Inflammatory macrophage treated with lipopolysaccharide for 1 hour (primary cell): ENCODE results near the gene N4BP3.

Experiments
- DNase-seq, 2 donors: peaks; one replicate each; pipeline ENCODE4 v3.0.0-alpha.2; 2020 to 2022

The N4BP3 gene

DNA sequence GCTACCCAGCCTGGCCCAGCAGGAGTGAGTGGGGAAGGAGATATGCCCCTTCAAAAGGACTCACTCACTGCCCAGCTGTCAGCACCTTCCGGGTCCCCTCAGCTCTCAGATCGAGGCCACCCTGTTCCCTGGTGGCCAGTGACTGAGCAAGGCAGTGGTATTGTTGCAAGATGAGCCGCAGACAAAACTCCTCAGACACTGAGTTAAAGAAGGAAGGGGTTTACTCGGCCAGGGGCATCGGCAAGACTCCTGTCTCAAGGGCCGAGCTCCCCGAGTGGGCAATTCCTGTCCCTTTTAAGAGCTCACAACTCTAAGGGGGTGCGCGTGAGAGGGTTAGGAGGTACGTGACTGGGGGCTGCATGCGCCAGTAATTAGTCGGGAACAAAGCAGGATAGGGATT is 9.7 kb upstream of the N4BP3 start:
- DNase-seq = no peak

DNA sequence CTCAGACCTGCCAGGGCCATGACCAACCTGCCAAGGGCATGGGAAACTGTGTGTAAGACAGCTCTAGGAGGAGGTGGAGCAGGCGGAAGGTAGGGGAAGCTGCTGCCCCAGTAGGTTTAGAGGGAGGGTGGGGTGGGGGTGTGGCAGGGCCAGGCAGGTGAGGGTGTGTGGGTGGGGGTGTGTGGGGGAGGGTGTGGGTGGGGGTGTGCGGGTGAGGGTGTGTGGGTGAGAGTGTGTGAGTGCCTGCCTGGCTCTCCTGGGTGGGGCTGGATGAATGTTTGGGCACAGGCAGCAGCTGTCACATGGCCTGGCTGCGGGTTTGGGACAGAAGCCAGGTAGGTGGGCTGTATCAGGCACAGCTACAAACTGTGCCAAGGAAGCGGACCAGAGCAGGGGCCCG is 8.8 kb upstream of the N4BP3 start:
- no peak for DNase-seq

DNA sequence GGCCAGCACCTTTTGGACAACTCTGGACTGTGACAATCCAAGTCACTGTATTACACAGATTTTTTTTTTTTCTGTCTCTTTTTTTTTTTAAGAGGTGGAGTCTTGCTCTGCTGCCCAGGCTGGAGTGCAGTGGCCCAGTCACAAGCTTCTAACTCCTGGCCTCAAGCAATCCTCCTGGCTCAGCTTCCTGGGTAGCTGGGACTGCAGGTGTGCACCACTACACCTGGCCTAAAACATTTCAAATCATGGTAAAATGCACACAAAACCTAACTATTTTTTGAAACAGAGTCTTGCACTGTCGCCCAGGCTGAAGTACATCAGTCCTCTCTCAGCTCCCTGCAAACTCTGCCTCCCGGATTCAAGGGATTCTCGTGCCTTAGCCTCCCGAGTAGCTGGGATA is 7.2 kb upstream of the N4BP3 start:
- no peak for DNase-seq

DNA sequence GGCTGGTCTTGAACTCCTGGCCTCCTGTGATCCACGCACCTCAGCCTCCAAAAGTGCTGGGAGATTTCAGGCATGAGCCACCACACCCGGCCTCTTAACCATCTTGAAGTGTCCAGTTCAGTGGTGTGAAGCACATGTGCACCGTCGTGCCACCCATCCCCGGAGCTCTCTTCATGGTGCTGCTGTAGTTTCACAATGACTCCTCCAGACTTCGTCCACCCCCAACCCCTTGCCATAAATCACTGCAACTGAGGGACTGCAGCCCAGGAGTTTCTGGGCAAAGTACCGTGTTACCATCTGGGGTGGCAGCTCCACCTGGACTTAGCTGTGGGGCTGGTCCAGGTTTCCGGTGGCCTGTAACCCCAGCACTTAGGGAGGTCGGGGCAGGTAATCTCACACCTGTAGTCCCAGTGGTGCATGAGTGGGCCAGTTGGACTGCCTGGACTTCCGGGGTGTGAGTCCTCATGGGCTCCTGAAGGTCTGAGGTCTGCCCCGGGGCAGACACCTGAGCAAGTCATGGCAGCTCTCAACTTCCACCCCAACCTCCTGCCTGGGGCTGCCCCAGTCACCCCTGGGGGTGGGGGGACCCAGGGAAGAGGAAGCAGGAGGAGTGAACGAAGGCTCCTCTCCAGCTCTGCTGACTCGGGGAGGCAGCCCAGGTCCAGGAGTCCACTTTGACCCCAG is 6.6 kb upstream of the N4BP3 start:
- DNase-seq = no peak

DNA sequence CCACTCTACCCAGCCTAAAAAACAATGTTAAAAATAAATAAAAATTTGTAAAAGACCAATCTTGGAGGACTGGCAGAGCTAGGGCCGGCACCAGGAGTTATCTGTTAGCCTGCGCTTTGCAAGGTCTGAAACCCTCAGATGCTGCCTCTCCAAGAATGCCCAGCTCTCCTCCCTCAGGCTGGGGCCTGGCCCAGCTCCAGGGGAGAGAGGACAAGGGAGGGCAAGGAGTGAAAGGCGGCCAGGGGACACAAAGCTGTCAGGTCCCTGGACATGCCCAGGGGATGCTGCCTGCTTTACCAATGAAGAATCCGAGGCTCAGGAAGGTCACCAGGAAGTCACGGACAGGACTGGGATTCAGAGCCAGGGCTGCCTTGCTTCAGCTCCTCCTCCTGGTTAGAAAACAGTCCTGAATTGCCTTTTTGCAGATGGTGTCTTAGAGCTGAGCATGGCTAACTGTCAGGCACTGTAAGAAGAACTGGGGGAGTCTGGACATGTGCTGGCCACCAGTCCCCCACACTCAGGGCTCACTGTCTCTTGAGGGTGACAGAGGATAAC is 5.5 kb upstream of the N4BP3 start:
- DNase-seq = no peak

DNA sequence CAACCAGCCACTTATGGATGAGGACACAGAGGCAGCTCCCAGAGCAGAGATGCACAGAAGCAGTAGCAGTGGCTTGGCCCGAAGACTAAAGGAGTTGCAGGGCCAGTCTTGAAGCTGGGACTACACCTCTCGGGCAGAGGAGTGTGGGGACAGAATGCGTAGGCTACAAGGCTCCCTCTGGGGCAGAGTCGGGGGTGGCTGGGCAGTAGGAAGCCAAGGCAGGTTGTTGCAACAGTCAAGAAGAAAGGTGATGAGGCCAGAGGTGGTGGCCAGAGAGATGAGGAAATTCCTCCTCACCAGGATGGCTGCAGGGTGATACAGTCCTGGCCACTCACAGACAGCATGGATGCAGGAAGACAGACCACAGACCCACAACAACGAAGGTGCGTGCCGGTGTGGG is 4.9 kb upstream of the N4BP3 start:
- no peak for DNase-seq

DNA sequence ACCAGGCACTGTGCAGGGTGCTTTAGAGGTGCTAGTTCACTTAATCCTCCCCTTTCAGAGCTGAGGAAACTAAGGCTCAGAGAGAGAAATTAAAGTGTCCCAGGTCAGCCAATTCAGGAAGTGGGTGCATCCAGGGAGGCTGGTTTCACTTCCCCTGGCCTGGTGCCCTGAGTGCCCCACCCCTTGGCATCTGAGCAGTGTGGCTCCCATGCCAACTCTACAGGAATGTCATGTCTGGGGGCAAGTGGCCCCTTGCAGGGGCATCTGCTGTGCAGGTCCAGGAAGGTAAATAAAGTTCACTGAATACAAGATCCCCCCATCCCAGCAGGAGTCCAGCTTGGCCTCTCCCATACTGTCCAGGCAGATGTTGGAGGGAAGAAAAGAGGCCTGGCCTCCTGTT is 4.4 kb upstream of the N4BP3 start:
- DNase-seq = peak in 1 of 2 donors; percentile 36

DNA sequence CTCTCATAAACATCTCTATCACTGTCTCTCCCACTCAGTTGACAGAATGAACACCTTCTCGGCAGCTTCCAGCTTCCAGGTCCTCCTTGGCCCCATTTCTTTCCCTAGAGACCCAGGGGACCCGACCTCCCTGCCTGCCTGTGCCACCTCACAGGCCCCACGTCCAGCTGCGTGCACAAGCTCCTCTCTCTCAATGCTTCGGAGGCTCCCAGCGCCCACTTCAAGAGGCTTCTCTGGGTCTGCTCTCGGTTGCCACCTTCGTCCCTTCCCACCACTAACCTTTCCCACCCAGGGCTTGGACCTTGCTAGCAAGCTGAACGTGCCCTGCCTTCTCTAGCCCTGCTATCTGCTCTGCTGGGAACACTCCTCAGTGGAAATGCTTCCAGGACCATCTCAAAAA is 2.8 kb upstream of the N4BP3 start:
- DNase-seq = no peak

DNA sequence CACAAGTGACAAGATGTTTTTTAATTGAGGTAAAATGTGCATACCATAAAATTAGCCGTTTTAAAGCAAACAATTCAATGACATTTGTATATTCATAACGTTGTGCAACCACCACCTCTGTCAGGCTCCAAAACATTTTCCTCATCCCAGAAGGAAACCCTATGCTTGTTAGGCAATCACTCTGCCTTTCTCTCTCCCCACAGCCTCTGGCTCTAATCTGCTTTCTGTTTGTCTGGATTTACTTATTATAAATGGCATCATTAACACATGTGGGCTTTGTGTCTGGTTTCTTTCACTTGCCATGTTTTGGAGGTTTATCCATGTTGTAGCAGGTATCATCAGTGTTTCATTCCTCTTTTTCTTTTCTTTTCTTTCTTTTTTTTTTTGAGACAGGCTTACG is 1.4 kb upstream of the N4BP3 start:
- no peak for DNase-seq

DNA sequence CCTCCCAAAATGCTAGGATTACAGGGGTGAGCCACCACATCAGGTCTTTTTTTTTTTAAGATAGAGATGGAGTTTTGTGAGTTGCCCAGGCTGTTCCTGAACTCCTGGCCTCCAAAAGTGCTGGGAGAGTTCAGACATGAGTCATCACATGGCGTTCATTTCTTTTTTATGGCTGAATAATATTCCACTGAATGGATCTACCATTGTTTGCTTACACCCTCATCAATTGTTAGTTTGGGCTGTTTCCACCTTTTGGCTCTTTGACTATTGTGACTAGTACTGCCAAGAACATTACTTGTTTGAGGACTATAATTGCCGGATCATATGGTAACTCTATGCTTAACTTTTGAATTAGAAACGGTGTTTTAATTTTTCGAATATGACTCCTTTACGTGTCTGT is 787 bp upstream of the N4BP3 start:
- no peak for DNase-seq

DNA sequence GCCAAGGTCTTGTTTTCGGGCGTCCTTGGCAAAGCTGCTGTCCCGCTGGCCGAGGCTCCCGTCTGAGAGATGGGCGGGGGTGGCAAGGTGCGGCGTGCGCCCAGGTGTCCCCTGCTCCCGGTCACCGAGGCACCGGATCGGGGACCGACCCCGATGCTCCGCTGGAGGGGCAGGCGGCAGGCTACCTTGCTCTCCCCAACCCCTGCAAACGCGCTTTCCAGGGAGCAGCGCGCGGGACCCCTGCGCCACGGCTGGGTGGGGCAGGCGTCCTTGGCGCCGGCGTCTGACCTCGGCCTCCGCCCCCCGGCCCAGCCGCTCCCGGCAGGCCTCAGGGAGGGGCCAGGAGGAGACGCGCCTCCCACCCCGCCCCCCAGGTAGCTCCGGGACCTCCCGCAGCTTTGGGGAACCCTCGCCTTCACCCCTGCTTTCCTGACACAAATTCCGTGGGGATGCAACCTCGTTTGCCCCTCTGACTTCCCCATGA is 551 bp downstream of the N4BP3 start:
- DNase-seq = no peak

DNA sequence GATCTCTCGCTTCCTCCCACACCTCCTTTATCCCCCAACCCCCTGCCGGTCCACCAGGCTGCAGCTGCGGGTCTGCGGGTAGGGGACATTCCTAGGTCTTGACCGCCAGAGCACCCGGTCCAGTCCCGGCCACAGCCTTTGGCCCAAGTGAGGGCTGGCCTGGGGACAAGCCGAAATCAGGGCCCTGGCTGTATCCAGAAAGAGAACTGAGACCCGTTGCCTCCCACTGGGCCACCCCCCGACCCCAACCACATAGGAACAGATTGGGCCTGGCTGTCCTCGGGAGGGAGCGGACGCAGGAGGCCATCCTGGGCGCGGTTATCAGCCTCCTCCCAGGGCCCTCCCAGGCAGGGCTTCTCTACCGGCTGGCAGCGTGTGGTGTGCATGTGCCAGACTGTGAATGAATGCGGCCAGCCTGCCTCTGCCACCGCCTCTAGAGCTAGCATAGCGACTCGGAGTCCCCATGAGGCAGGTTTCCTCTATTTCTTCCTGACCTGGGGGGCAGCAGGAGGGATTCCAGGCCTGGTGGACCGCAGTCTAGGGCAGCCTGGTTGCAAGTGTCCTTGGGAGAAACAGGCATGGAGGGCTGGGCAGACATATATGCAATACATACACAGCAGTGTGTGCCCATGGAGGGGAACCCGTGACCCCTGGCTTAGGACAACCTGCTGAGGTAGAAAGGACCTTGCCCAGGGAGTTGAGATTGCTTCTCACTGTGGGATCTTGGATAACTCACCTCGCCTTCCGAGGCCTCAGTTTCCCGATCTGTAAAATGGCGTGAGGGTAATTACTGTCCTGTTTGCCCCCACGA is 1.2 kb downstream of the N4BP3 start:
- no peak for DNase-seq

DNA sequence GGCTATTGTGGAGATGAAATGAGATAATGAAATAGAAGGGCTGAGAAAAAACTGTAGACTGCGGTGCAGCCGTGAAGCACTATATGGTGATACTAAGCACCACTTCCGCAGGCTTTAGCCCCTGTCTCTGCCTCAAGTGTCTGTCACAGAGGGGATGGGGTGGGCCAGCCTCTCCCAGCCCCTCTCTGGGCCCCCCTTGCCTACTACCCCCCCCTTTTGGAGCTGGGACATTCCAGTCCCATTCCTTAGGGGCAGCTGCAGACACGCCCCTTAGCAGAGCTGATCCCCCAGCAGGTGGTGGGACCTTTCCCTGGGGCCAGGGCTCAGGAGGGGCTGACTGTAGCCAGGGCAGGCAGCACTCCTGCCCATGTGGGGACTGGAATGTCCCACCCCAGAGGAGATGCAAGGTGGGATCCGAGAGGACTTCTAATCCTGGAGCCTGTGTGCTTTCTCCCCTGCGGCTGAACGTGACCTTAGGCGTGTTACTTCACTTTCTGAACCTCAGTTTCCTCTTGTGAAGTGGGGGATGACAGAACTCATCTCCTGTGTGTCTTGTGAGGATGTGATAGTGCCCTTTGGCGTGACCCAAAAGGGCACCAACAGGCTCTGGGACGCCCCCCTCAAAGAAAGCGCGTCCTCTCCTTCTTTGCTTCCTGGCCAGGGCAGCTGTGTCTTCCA is 1.9 kb downstream of the N4BP3 start:
- DNase-seq = no peak

DNA sequence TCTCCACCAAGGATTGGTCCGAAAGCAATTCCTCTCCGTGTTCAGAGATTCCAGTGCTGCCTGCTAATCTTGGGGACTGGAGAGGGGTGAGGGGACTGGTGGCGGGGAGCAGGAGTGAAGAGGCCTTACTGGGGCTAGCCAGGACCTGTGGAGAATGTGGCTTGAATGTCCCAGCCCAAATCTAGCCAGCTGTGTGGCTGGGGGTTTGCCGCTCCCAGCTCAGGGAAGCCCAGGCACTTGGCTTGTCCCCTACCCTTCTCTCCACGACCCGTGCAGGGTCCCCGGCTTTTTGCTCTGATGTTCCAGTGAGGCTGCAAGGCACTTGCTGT is 2.4 kb downstream of the N4BP3 start:
- DNase-seq = no peak

DNA sequence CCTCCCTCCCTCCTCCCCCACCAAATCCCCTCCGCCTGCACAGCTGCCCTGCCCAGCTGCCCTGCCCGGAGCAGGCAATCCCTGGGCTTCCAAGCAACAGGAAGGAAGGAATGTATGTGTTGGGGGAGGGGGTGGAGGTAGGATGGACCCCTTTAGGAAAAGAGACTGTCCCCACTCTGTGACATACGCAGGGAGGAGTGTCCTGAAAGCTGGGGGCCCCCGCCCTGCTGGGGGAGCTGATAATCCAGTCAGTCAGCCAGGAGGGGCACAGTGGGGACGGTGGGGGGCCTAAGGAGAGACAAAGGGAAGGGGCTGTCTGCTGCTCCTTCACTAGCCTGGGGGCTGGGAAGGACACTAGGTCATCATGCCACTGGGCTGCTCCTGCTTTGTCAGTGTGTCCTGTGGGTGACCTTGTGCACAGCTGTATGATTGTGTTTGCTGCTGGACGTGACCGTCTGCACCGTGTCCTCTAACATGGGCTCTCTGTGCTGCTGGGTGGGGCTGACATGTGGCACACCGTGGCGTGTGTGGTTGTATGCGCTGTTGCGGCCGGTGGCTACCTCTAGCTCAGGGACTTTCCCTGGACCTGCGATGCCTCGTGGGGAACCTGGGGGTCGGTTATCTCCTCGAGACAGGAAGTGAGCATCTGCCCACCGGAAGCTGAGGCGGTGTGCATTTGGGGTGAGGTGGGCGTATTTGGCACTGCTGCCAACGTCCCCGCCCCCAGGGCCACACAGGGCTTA is 3.0 kb downstream of the N4BP3 start:
- DNase-seq = no peak

DNA sequence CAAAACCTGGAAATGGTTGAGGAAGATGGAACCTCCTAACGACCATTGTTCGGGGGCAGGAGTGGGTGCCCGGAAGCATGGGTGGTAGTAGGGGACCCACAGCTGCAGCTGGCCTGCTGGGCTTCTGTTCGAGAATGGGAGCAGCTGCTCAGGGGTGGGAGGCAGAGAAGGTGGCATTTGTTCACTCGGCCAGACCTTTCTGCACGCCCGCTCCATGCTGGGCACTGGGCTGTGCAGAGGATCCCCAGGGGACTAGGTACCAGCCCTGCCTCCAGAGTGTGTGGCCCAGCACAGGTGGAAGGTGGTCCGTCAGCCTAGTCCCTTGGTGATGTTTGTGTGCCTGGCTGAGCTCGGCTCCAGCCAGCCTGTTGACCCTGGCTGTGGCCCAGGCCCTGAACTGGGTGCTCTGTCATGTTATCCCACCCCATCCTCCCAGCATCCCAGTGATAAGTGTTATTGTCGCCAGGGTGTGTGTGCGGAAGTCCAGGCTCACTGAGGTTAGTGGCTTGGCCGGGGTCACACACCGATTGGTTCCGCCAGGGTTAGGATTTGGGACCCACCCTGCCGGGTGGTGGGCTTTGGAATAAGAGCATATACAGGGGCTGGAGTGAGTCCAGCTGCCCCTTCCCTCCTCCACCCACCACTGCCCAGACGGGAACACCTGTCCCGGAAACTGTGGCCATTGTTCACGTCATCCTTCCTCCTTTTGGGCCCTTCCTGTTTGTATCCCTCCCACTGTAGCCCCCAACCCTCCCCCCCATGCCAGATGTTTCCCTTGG is 4.8 kb downstream of the N4BP3 start:
- DNase-seq = no peak

DNA sequence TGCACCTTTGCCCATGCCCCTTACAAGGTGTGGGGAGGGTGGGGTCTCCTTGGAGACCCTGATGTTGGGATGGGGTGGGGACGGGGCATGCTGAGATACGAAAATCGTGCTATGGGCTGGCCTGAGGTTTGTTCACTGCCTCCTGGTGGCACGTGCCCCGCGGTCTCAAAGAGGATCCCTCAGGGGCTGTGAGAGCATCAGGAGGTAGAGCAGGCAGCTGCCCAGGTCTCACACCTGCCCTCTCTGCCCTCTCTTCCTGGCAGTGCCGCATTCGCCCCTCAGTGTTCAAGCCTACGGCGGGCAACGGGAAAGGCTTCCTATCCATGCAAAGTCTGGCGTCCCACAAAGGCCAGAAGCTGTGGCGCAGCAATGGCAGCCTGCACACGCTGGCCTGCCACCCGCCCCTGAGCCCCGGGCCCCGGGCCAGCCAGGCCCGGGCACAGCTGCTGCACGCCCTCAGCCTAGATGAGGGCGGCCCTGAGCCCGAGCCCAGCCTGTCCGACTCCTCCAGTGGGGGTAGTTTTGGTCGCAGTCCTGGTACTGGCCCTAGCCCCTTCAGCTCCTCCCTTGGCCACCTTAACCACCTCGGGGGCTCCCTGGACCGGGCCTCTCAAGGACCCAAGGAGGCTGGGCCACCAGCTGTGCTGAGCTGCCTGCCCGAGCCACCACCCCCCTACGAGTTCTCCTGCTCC is 6.7 kb downstream of the N4BP3 start:
- no peak for DNase-seq

DNA sequence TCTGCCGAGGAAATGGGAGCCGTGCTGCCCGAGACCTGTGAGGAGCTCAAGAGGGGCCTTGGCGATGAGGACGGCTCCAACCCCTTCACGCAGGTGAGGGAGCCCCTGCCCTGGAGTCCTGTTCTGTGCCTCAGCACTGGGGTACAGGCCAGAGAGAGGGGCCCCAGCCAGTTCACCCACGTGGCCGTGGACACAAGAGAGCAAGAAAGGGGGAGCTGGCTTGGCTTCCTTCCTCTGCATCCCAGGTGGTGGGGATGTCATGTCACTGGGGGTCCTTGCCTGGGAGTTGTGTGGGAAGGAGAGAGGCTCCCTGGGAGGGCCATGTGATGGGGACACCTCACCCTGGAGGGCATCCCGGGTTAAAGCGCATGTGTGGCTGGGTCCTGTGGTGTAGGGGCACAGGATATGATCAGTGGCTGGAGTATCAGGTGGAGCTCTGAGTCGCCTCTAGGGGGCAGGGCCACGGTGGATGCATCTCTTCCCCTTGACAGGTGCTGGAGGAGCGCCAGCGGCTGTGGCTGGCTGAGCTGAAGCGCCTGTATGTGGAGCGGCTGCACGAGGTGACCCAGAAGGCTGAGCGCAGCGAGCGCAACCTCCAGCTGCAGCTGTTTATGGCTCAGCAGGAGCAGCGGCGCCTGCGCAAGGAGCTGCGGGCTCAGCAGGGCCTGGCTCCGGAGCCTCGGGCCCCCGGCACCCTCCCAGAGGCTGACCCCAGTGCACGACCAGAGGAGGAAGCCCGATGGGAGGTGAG is 7.5 kb downstream of the N4BP3 start:
- DNase-seq = no peak

DNA sequence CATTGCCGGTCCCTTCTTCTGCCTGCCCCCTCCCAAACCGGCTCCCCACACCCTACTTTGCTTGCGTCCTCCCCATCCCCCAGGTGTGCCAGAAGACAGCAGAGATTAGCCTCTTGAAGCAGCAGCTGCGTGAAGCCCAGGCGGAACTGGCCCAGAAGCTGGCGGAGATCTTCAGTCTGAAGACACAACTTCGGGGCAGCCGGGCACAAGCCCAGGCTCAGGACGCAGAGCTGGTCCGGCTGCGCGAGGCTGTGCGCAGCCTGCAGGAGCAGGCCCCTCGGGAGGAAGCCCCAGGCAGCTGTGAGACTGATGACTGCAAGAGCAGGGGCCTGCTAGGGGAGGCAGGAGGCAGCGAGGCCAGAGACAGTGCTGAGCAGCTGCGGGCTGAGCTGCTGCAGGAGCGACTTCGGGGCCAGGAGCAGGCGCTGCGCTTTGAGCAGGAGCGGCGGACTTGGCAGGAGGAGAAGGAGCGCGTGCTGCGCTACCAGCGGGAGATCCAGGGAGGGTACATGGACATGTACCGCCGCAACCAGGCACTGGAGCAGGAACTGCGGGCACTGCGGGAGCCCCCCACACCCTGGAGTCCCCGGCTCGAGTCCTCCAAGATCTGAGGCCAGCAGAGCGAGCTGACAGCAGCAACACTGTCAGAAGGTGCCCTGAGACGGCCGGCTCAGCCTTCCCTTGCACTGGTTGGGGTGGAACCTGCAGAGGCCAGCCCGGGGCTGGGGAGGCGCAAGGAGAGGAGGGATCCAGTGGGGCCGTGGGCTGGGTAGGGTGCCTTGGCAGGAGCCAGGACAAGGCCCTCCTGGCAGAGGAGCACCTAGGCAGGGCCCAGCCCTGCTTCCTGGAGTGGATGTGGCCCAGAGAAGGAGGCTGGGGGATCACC is 8.3 kb downstream of the N4BP3 start:
- no peak for DNase-seq

DNA sequence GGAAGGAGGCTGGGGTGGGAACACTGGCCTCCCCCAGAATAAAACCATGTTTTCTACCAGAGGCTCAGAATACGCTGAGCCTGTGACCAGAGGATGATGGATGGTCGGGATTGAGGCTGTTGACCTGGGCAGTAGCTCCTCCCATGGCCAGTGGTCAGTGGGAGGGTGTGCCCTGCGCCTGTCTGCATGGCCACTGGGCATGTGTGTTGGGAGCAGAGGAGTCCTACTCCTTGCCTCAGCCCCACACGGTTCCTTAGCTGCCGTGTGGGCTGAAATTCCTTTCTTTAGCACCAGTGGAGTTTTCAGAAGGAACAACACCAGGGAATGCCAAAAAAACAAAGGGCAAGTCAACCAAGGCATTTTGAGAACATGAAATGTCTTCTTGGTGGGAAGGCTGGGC is 9.0 kb downstream of the N4BP3 start:
- DNase-seq = no peak
